Measurements from ENCODE around the gene THUMPD2.
A peak's percentile ranks its signal among the peaks of the same experiment; 100 is the strongest.

The THUMPD2 gene

DNA sequence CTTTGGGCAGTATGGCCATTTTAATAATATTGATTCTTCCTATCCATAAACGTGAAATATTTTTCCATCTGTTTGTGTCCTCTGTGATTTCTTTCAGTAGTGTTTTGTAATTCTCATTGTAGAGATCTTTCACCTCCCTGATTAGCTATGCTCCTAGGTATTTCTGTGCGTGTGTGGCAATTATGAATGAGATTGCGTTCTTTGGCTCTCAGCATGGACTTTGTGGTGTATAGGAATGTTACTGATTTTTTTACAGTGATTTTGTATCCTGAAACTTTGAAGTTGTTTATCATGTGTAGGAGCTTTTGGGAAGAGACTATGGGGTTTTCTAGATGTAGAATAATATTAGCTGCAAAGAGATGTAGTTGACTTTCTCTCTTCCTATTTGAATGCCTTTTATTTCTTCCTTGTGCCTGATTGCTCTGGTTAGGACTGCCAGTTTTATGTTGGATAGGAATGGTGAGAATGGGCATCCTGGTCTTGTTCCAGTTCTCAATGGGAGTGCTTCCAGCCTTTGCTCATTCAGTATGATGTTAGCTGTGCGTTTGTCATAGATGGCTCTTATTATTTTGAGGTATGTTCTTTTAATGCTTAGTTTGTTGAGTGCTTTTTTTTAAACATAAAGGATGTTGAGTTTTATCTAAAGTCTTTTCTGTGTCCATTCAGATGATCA, 27.0 kb upstream of the THUMPD2 start:
- no peak overlapping the region for H3K4me3 ChIP-seq (ENCODE audit: insufficient read depth in 1 of 2, low read depth in 1 of 2, low read length in 2 of 2)
- no peak overlapping the region for H4K8ac ChIP-seq (ENCODE audit: low read length)
- H2BK12ac ChIP-seq (ENCODE audit: low read length in 2 of 2): no peak overlapping the region
- no peaks in the 10 kb centered on the region for H3K36me3 ChIP-seq (ENCODE audit: control insufficient read depth in 1 of 2, insufficient read depth in 2 of 2, low read depth in 1 of 2, low read length in 2 of 2)
- H3K4ac ChIP-seq (ENCODE audit: low read depth in 1 of 2, low read length in 2 of 2): no peak overlapping the region
- H3K4me1 ChIP-seq (ENCODE audit: control insufficient read depth, insufficient read depth, low read depth, low read length): no peaks in the 10 kb centered on the region
- no peak overlapping the region for H2AK5ac ChIP-seq (ENCODE audit: low read length, severe bottlenecking)
- no peaks in the 10 kb centered on the region for H3K79me1 ChIP-seq (replicated peaks; ENCODE audit: low read length, poor library complexity, severe bottlenecking)
- no peak overlapping the region for H2BK120ac ChIP-seq (ENCODE audit: low read depth, low read length)
- 61% methylated on average over 4 of the region's 4 CpGs for WGBS
- no peak overlapping the region for H3K9ac ChIP-seq (ENCODE audit: low read length)
- H3K18ac ChIP-seq (ENCODE audit: low read depth in 1 of 2, low read length in 2 of 2): no peak overlapping the region
- no peaks in the 10 kb centered on the region for H3K27me3 ChIP-seq (ENCODE audit: control insufficient read depth in 1 of 2, insufficient read depth in 1 of 2, low read length in 2 of 2)
- H3K23ac ChIP-seq (ENCODE audit: low read length in 2 of 2): no peak overlapping the region
- no peak overlapping the region for H2BK15ac ChIP-seq (ENCODE audit: low read depth, poor library complexity, severe bottlenecking)
- no peak overlapping the region for H3K14ac ChIP-seq (ENCODE audit: low read length in 2 of 2)
- H2BK5ac ChIP-seq (ENCODE audit: low read depth, low read length, poor library complexity, severe bottlenecking): no peak overlapping the region
- no peak overlapping the region for H4K91ac ChIP-seq (ENCODE audit: low read length)
- peak; percentile 47 for DNase-seq
- no peak overlapping the region for H2AFZ ChIP-seq (ENCODE audit: low read depth, low read length)
- peaks cover 36% of the 10 kb centered on the region for H3K9me3 ChIP-seq (ENCODE audit: control insufficient read depth, low read length)
- H3K27ac ChIP-seq (ENCODE audit: low read length, poor library complexity, severe bottlenecking): peak overlapping the region; percentile 25
- H3K4me2 ChIP-seq (ENCODE audit: low read length, poor library complexity, severe bottlenecking): no peak overlapping the region

GRCh38 chr2:39803839-39804238, 24.8 kb upstream of the THUMPD2 start:
- H3K4ac ChIP-seq (ENCODE audit: low read depth in 1 of 2, low read length in 2 of 2): no peak overlapping the region
- H3K23ac ChIP-seq (ENCODE audit: low read length in 2 of 2): no peak overlapping the region
- no peak overlapping the region for H2BK120ac ChIP-seq (ENCODE audit: low read depth, low read length)
- H3K27ac ChIP-seq (ENCODE audit: low read length, poor library complexity, severe bottlenecking): no peak overlapping the region
- H2AFZ ChIP-seq (ENCODE audit: low read depth, low read length): no peak overlapping the region
- H3K27me3 ChIP-seq (ENCODE audit: control insufficient read depth in 1 of 2, insufficient read depth in 1 of 2, low read length in 2 of 2): no peaks in the 10 kb centered on the region
- no peak overlapping the region for H4K91ac ChIP-seq (ENCODE audit: low read length)
- H2BK15ac ChIP-seq (ENCODE audit: low read depth, poor library complexity, severe bottlenecking): no peak overlapping the region
- H3K79me1 ChIP-seq (replicated peaks; ENCODE audit: low read length, poor library complexity, severe bottlenecking): no peaks in the 10 kb centered on the region
- no peaks in the 10 kb centered on the region for H3K36me3 ChIP-seq (ENCODE audit: control insufficient read depth in 1 of 2, insufficient read depth in 2 of 2, low read depth in 1 of 2, low read length in 2 of 2)
- no peak for DNase-seq
- 100% methylated on average over 1 of the region's 1 CpG for WGBS
- H3K18ac ChIP-seq (ENCODE audit: low read depth in 1 of 2, low read length in 2 of 2): no peak overlapping the region
- H3K4me1 ChIP-seq (ENCODE audit: control insufficient read depth, insufficient read depth, low read depth, low read length): no peaks in the 10 kb centered on the region
- no peak overlapping the region for H3K4me3 ChIP-seq (ENCODE audit: insufficient read depth in 1 of 2, low read depth in 1 of 2, low read length in 2 of 2)
- H2BK12ac ChIP-seq (ENCODE audit: low read length in 2 of 2): no peak overlapping the region
- H3K9ac ChIP-seq (ENCODE audit: low read length): no peak overlapping the region
- H3K14ac ChIP-seq (ENCODE audit: low read length in 2 of 2): no peak overlapping the region
- no peak overlapping the region for H2AK5ac ChIP-seq (ENCODE audit: low read length, severe bottlenecking)
- H3K9me3 ChIP-seq (ENCODE audit: control insufficient read depth, low read length): peaks cover 38% of the 10 kb centered on the region
- no peak overlapping the region for H2BK5ac ChIP-seq (ENCODE audit: low read depth, low read length, poor library complexity, severe bottlenecking)
- H4K8ac ChIP-seq (ENCODE audit: low read length): no peak overlapping the region
- no peak overlapping the region for H3K4me2 ChIP-seq (ENCODE audit: low read length, poor library complexity, severe bottlenecking)

DNA sequence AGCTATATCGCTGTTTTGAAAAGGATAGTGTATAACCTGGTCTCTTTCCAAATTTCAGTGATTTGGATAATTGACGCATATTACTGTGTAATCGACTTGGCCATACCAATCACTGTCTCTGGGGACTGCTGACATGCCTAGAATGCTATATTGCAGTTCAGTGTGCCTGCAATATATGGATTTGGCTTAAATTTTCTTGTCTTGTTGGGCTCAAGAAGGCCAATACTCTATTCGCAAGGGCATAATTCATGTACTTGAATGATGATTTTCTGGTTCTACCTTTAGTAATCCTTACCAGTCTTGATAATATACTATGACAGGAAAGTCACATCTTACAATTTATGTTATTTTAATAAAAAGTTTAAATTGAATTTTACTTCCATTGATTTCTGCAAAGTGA, 21.7 kb upstream of the THUMPD2 start:
- no peak overlapping the region for H3K9ac ChIP-seq (ENCODE audit: low read length)
- no peak for DNase-seq
- H3K4me1 ChIP-seq (ENCODE audit: control insufficient read depth, insufficient read depth, low read depth, low read length): no peaks in the 10 kb centered on the region
- H3K4ac ChIP-seq (ENCODE audit: low read depth in 1 of 2, low read length in 2 of 2): no peak overlapping the region
- H3K4me2 ChIP-seq (ENCODE audit: low read length, poor library complexity, severe bottlenecking): no peak overlapping the region
- 95% methylated on average over 3 of the region's 4 CpGs for WGBS
- H3K79me1 ChIP-seq (replicated peaks; ENCODE audit: low read length, poor library complexity, severe bottlenecking): no peaks in the 10 kb centered on the region
- peaks cover 33% of the 10 kb centered on the region for H3K9me3 ChIP-seq (ENCODE audit: control insufficient read depth, low read length)
- no peak overlapping the region for H2AK5ac ChIP-seq (ENCODE audit: low read length, severe bottlenecking)
- no peak overlapping the region for H3K4me3 ChIP-seq (ENCODE audit: insufficient read depth in 1 of 2, low read depth in 1 of 2, low read length in 2 of 2)
- H3K18ac ChIP-seq (ENCODE audit: low read depth in 1 of 2, low read length in 2 of 2): no peak overlapping the region
- H2BK12ac ChIP-seq (ENCODE audit: low read length in 2 of 2): no peak overlapping the region
- H2AFZ ChIP-seq (ENCODE audit: low read depth, low read length): no peak overlapping the region
- H2BK15ac ChIP-seq (ENCODE audit: low read depth, poor library complexity, severe bottlenecking): no peak overlapping the region
- no peak overlapping the region for H2BK5ac ChIP-seq (ENCODE audit: low read depth, low read length, poor library complexity, severe bottlenecking)
- H3K27me3 ChIP-seq (ENCODE audit: control insufficient read depth in 1 of 2, insufficient read depth in 1 of 2, low read length in 2 of 2): no peaks in the 10 kb centered on the region
- H4K91ac ChIP-seq (ENCODE audit: low read length): no peak overlapping the region
- no peak overlapping the region for H3K14ac ChIP-seq (ENCODE audit: low read length in 2 of 2)
- no peak overlapping the region for H4K8ac ChIP-seq (ENCODE audit: low read length)
- H3K27ac ChIP-seq (ENCODE audit: low read length, poor library complexity, severe bottlenecking): no peak overlapping the region
- H2BK120ac ChIP-seq (ENCODE audit: low read depth, low read length): no peak overlapping the region
- H3K36me3 ChIP-seq (ENCODE audit: control insufficient read depth in 1 of 2, insufficient read depth in 2 of 2, low read depth in 1 of 2, low read length in 2 of 2): no peaks in the 10 kb centered on the region
- H3K23ac ChIP-seq (ENCODE audit: low read length in 2 of 2): no peak overlapping the region

DNA sequence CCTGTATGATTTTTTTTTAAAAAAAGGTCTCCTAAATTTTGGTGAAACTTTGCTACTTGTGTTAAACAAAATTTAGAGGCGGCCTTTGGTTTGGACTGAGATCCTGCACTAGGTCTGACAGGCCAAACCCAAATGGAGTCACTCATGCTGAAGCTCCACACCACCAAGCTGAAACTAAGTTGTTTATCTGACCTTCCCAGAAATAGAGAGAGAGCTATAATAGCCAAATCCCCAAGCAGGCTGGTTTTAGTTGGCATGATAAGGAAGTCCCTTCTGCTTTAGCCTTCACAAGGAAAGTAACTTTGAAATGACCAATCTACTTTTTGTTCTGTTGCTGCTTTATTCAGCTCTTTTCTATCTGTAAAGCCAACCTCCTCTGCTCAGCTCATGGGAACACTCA, 17.1 kb upstream of the THUMPD2 start:
- no peak overlapping the region for H3K14ac ChIP-seq (ENCODE audit: low read length in 2 of 2)
- no peak overlapping the region for H2BK15ac ChIP-seq (ENCODE audit: low read depth, poor library complexity, severe bottlenecking)
- H3K4me3 ChIP-seq (ENCODE audit: insufficient read depth in 1 of 2, low read depth in 1 of 2, low read length in 2 of 2): no peak overlapping the region
- H2BK120ac ChIP-seq (ENCODE audit: low read depth, low read length): no peak overlapping the region
- H3K18ac ChIP-seq (ENCODE audit: low read depth in 1 of 2, low read length in 2 of 2): no peak overlapping the region
- H3K4ac ChIP-seq (ENCODE audit: low read depth in 1 of 2, low read length in 2 of 2): no peak overlapping the region
- H4K8ac ChIP-seq (ENCODE audit: low read length): no peak overlapping the region
- 100% methylated on average over 1 of the region's 1 CpG for WGBS
- H3K4me2 ChIP-seq (ENCODE audit: low read length, poor library complexity, severe bottlenecking): no peak overlapping the region
- peaks cover 2% of the 10 kb centered on the region for H3K9me3 ChIP-seq (ENCODE audit: control insufficient read depth, low read length)
- no peaks in the 10 kb centered on the region for H3K4me1 ChIP-seq (ENCODE audit: control insufficient read depth, insufficient read depth, low read depth, low read length)
- H3K27me3 ChIP-seq (ENCODE audit: control insufficient read depth in 1 of 2, insufficient read depth in 1 of 2, low read length in 2 of 2): no peaks in the 10 kb centered on the region
- DNase-seq: no peak
- H2AK5ac ChIP-seq (ENCODE audit: low read length, severe bottlenecking): no peak overlapping the region
- H3K36me3 ChIP-seq (ENCODE audit: control insufficient read depth in 1 of 2, insufficient read depth in 2 of 2, low read depth in 1 of 2, low read length in 2 of 2): no peaks in the 10 kb centered on the region
- H3K23ac ChIP-seq (ENCODE audit: low read length in 2 of 2): no peak overlapping the region
- no peak overlapping the region for H3K27ac ChIP-seq (ENCODE audit: low read length, poor library complexity, severe bottlenecking)
- no peak overlapping the region for H2BK5ac ChIP-seq (ENCODE audit: low read depth, low read length, poor library complexity, severe bottlenecking)
- no peak overlapping the region for H4K91ac ChIP-seq (ENCODE audit: low read length)
- H3K79me1 ChIP-seq (replicated peaks; ENCODE audit: low read length, poor library complexity, severe bottlenecking): no peaks in the 10 kb centered on the region
- H2AFZ ChIP-seq (ENCODE audit: low read depth, low read length): no peak overlapping the region
- no peak overlapping the region for H3K9ac ChIP-seq (ENCODE audit: low read length)
- no peak overlapping the region for H2BK12ac ChIP-seq (ENCODE audit: low read length in 2 of 2)

Data from mesenchymal stem cell (in vitro differentiated cells and primary cell).